Vagina (tissue), 2 donors: ENCODE measurements around the gene RAPGEF5.

ENCODE experiments used
- POLR2A ChIP-seq, 2 donors: fragments of 450-650 bp; IDR thresholded peaks; one replicate each; pipeline ENCODE4 v1.6.1; 2017; ENCODE audit warnings: antibody characterized with exemption in 2 of 2, mild to moderate bottlenecking in 2 of 2, moderate library complexity in 2 of 2
- POLR2AphosphoS5 ChIP-seq, 2 donors: sonication (generic); formaldehyde crosslinking; IDR thresholded peaks; one replicate each; pipeline ENCODE4 v1.9.0; 2017; ENCODE audit warnings: antibody characterized with exemption in 2 of 2, mild to moderate bottlenecking in 2 of 2, low read depth in 1 of 2; ENCODE audit not compliant: insufficient read depth in 1 of 2
- TF ChIP-seq, protein P1 (sequence below), 3 experiments: fragments of 450-650 bp in 2 of 3; fragments of 200-600 bp in 1 of 3; sonication (generic) in 1 of 3; IDR thresholded peaks; one replicate each; pipeline ENCODE4 v1.5.1; 2017 to 2019; ENCODE audit warnings: antibody characterized with exemption in 3 of 3, mild to moderate bottlenecking in 2 of 3, moderate library complexity in 2 of 3

DNA sequence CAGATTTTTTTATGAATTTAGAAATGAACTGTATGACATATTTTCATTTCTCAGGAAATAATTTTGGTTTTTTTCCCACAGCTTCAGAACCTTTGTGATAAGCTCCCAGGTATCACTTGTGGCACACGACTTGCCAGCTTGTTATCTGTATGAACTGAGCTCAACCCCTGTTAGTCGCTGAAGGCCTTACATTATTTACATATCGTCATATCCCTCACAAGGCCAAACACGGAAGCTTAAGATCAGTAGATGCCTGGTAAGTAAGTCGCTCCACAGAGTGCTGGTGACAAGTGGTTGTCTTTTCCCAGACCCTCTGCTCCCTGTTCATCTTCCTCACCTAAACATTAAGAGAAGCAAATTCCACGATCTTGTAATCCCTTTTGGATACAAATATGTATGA, 55.2 kb downstream of the RAPGEF5 start:
- TF ChIP-seq POLR2A (IDR thresholded peaks at IDR 0.05): no peak
- TF ChIP-seq, protein P1, sequence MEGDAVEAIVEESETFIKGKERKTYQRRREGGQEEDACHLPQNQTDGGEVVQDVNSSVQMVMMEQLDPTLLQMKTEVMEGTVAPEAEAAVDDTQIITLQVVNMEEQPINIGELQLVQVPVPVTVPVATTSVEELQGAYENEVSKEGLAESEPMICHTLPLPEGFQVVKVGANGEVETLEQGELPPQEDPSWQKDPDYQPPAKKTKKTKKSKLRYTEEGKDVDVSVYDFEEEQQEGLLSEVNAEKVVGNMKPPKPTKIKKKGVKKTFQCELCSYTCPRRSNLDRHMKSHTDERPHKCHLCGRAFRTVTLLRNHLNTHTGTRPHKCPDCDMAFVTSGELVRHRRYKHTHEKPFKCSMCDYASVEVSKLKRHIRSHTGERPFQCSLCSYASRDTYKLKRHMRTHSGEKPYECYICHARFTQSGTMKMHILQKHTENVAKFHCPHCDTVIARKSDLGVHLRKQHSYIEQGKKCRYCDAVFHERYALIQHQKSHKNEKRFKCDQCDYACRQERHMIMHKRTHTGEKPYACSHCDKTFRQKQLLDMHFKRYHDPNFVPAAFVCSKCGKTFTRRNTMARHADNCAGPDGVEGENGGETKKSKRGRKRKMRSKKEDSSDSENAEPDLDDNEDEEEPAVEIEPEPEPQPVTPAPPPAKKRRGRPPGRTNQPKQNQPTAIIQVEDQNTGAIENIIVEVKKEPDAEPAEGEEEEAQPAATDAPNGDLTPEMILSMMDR (IDR thresholded peaks at IDR 0.05): no peak
- TF ChIP-seq POLR2AphosphoS5 (IDR thresholded peaks at IDR 0.05; ENCODE audit: insufficient read depth in 1 of 2, low read depth in 1 of 2): no peak
